HCT116 (cell line): ENCODE measurements around the gene SARS1. TPM values are rescaled to one million over a fixed set of nuclear protein-coding genes. Genes with fewer than 3 reads are reported as not detected.

Experiments
- ATAC-seq: fragments of 200-7000 bp; cut with Tn5 transposase; 2 replicates; pipeline ENCODE4 v1.9.1; 2020; ENCODE audit warnings: mild to moderate bottlenecking, moderate library complexity
- BruUV-seq: library from RNA; stranded (reverse); fragments of 400-500 nt; replicated peaks from 2 replicates; lab custom pipeline; 2021; lab: Mats Ljungman, UMichigan
- CTCF ChIA-PET: fragments of 300-600 bp; sonication (Branson Sonifier 250); formaldehyde crosslinking; loops from one replicate; lab custom pipeline; 2021; ENCODE audit warnings: antibody characterized with exemption; lab: Charles Lee
- POLR2A ChIA-PET: fragments of 300-600, 350-600 bp; sonication (Branson Sonifier 250); formaldehyde crosslinking; loops from one replicate; lab custom pipeline; 2021; ENCODE audit warnings: antibody characterized with exemption; lab: Charles Lee
- RAD21 ChIA-PET, 2 experiments: fragments of 300-600 bp; sonication (Branson Sonifier 250); formaldehyde crosslinking; loops; one replicate each; lab custom pipeline; 2023; ENCODE audit warnings: low total read pairs in 2 of 2; ENCODE audit not compliant: uncharacterized antibody in 2 of 2, unreplicated experiment in 2 of 2, low non-redundant PET in 1 of 2; lab: Charles Lee
- DNase-seq: peaks from one replicate; pipeline ENCODE4 v3.0.0-alpha.2; 2010; ENCODE audit warnings: low read depth, low spot score
- H2AFZ ChIP-seq: fragments of 200-600 bp; shearing (Covaris generic), sonication (generic); 2 replicates; pipeline ENCODE4 v1.6.1; 2017; ENCODE audit warnings: low read depth, mixed run types, mixed read lengths, antibody characterized with exemption, low read length; ENCODE audit not compliant: poor library complexity, severe bottlenecking
- H3K27ac ChIP-seq: 2 replicates; pipeline ENCODE4 v1.5.1; 2012; ENCODE audit warnings: low read depth, low read length
- H3K27me3 ChIP-seq: fragments of 200-600 bp; sonication (generic); 2 replicates; pipeline ENCODE4 v1.6.1; 2016; ENCODE audit warnings: mixed run types, low read length, mixed read lengths; ENCODE audit not compliant: insufficient read depth
- H3K36me3 ChIP-seq, 2 experiments: fragments of 200-500 bp in 1 of 2; fragments of 200-600 bp in 1 of 2; sonication (Bioruptor generic) in 1 of 2; sonication (generic) in 1 of 2; 2 replicates each; pipeline versions ENCODE4 v1.5.1 to v1.6.1; 2014 to 2016; ENCODE audit warnings: low read length in 2 of 2, inconsistent platforms in 1 of 2, mixed read lengths in 1 of 2, mixed run types in 1 of 2; ENCODE audit not compliant: insufficient read depth in 2 of 2, control insufficient read depth in 1 of 2
- H3K4me1 ChIP-seq, 2 experiments: fragments of 200-600 bp in 1 of 2; sonication (generic) in 1 of 2; 2 replicates each; pipeline versions ENCODE4 v1.5.1 to v1.6.1; 2012 to 2017; ENCODE audit warnings: low read length in 2 of 2, inconsistent platforms in 1 of 2, mild to moderate bottlenecking in 1 of 2, mixed read lengths in 1 of 2, mixed run types in 1 of 2, moderate library complexity in 1 of 2; ENCODE audit not compliant: insufficient read depth in 2 of 2, control insufficient read depth in 1 of 2
- H3K4me2 ChIP-seq: fragments of 200-600 bp; sonication (generic); 2 replicates; pipeline ENCODE4 v1.6.1; 2017; ENCODE audit warnings: mixed run types, low read length, mixed read lengths
- H3K4me3 ChIP-seq, 2 experiments: fragments of 200-600 bp in 1 of 2; sonication (generic) in 1 of 2; replicated peaks in 1 of 2; 2 replicates each; pipeline ENCODE4 v1.5.1; 2011 to 2016; ENCODE audit warnings: low read length in 2 of 2, control low read depth in 1 of 2, low read depth in 1 of 2, mild to moderate bottlenecking in 1 of 2, mixed read lengths in 1 of 2, mixed run types in 1 of 2
- H3K79me2 ChIP-seq: fragments of 200-600 bp; sonication (generic); 2 replicates; pipeline ENCODE4 v1.6.1; 2017; ENCODE audit warnings: mild to moderate bottlenecking, mixed run types, low read length, moderate library complexity, mixed read lengths; ENCODE audit not compliant: insufficient read depth
- H3K9ac ChIP-seq: fragments of 200-600 bp; sonication (generic); 2 replicates; pipeline ENCODE4 v1.6.1; 2016; ENCODE audit warnings: low read length, mixed read lengths
- H3K9me2 ChIP-seq: fragments of 200-600 bp; sonication (generic), shearing (Covaris generic); 2 replicates; pipeline ENCODE4 v1.6.1; 2017; ENCODE audit warnings: mixed run types, mild to moderate bottlenecking, moderate library complexity; ENCODE audit not compliant: insufficient read depth
- H3K9me3 ChIP-seq, 2 experiments: fragments of 200-500 bp in 1 of 2; fragments of 200-600 bp in 1 of 2; sonication (Bioruptor generic) in 1 of 2; sonication (generic) in 1 of 2; 2 replicates each; pipeline ENCODE4 v1.6.1; 2014 to 2017; ENCODE audit warnings: low read length in 2 of 2, mixed read lengths in 2 of 2, inconsistent platforms in 1 of 2, low read depth in 1 of 2, mild to moderate bottlenecking in 1 of 2, mixed run types in 1 of 2, moderate library complexity in 1 of 2; ENCODE audit not compliant: control insufficient read depth in 1 of 2, insufficient read depth in 1 of 2
- H4K20me1 ChIP-seq: fragments of 200-600 bp; sonication (generic), shearing (Covaris generic); 2 replicates; pipeline ENCODE4 v1.6.1; 2017; ENCODE audit warnings: mixed run types, mild to moderate bottlenecking, moderate library complexity; ENCODE audit not compliant: insufficient read depth
- EGR1 ChIP-seq: IDR thresholded peaks from 2 replicates; pipeline ENCODE4 v1.6.1; 2012; ENCODE audit warnings: low read depth
- ELF1 ChIP-seq: IDR thresholded peaks from 2 replicates; pipeline ENCODE4 v1.6.1; 2012; ENCODE audit warnings: low read depth, borderline replicate concordance
- EZH2 ChIP-seq: fragments of 200-600 bp; sonication (generic); IDR thresholded peaks from 2 replicates; pipeline ENCODE4 v1.6.1; 2017; ENCODE audit warnings: antibody characterized with exemption, mixed run types
- EZH2phosphoT487 ChIP-seq: fragments of 200-600 bp; IDR thresholded peaks from 2 replicates; pipeline ENCODE4 v1.6.1; 2018; ENCODE audit warnings: antibody characterized with exemption, borderline replicate concordance
- FOSL1 ChIP-seq: IDR thresholded peaks from 2 replicates; pipeline ENCODE4 v1.6.1; 2012; ENCODE audit warnings: low read depth
- JUND ChIP-seq: IDR thresholded peaks from 2 replicates; pipeline ENCODE4 v1.6.1; 2012
- POLR2AphosphoS5 ChIP-seq: IDR thresholded peaks from 2 replicates; pipeline ENCODE4 v1.6.1; 2011; ENCODE audit warnings: mild to moderate bottlenecking, low read depth, low read length, moderate library complexity
- SIN3A ChIP-seq: IDR thresholded peaks from 2 replicates; pipeline ENCODE4 v1.6.1; 2012; ENCODE audit warnings: low read depth
- TCF7L2 ChIP-seq: IDR thresholded peaks from 2 replicates; pipeline ENCODE4 v1.7.0; 2011; ENCODE audit warnings: borderline replicate concordance, inconsistent platforms; ENCODE audit not compliant: insufficient read depth, insufficient read length; ENCODE audit errors: extremely low read depth
- intact Hi-C: fragments of 100-400 bp; cut with micrococcal nuclease; formaldehyde crosslinking; loops from 2 replicates; pipeline ENCODE4 v1.10.0; 2022
- total RNA-seq: library from RNA; stranded (reverse); gene quantifications from one replicate; pipeline ENCODE4 v1.2.1, GENCODE V29; 2021; ENCODE audit not compliant: unreplicated experiment
- TF ChIP-seq, protein P1 (sequence below): IDR thresholded peaks from 2 replicates; pipeline ENCODE4 v1.6.1; 2011; ENCODE audit warnings: mild to moderate bottlenecking, low read length, moderate library complexity; ENCODE audit not compliant: insufficient replicate concordance; ENCODE audit errors: extremely low read depth

The SARS1 gene
- total RNA-seq, 1 experiment from 2014 or later = 206 TPM

GRCh38 chr1:109208836-109209463 lies 4.8 kb upstream of the SARS1 start:
- BruUV-seq = no TSS peak
- H3K79me2 ChIP-seq = peaks cover 2% of the 10 kb centered on the region; the same call in 1 of the 2 replicates
- no peaks in the 10 kb centered on the region for H3K36me3 ChIP-seq
- TF ChIP-seq EZH2phosphoT487 (no peak), EGR1 (no peak), SIN3A (no peak), TCF7L2 (no peak), FOSL1 (no peak)
- TF ChIP-seq, protein P1, sequence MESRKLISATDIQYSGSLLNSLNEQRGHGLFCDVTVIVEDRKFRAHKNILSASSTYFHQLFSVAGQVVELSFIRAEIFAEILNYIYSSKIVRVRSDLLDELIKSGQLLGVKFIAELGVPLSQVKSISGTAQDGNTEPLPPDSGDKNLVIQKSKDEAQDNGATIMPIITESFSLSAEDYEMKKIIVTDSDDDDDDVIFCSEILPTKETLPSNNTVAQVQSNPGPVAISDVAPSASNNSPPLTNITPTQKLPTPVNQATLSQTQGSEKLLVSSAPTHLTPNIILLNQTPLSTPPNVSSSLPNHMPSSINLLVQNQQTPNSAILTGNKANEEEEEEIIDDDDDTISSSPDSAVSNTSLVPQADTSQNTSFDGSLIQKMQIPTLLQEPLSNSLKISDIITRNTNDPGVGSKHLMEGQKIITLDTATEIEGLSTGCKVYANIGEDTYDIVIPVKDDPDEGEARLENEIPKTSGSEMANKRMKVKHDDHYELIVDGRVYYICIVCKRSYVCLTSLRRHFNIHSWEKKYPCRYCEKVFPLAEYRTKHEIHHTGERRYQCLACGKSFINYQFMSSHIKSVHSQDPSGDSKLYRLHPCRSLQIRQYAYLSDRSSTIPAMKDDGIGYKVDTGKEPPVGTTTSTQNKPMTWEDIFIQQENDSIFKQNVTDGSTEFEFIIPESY = no peak
- peaks cover 0 to 7% of the 10 kb centered on the region in 2 experiments; a peak in 2 of 4 replicates for H3K4me1 ChIP-seq
- no peaks in the 10 kb centered on the region for H3K27me3 ChIP-seq
- intact Hi-C loops = loop anchor here (10.0 kb wide), 1 partner anchor 326 kb away; the partner anchor contains the start of gene GPR61
- no peaks in the 10 kb centered on the region for H3K9me3 ChIP-seq
- H2AFZ ChIP-seq = no peak overlapping the region
- no peaks in the 10 kb centered on the region for H3K9me2 ChIP-seq
- ChIA-PET CTCF (no interaction called here), RAD21 (no interaction called here), POLR2A (interaction anchor here (0.5 kb wide), 1 partner anchor 9 kb away, joined by 3 read pairs; no protein-coding TSS in a partner anchor)
- no peak overlapping the region for H3K4me2 ChIP-seq
- no peak overlapping the region for H3K4me3 ChIP-seq
- DNase-seq = no peak
- no peaks in the 10 kb centered on the region for H4K20me1 ChIP-seq
- no peak for ATAC-seq
- H3K9ac ChIP-seq = no peak overlapping the region
- H3K27ac ChIP-seq = no peak overlapping the region

DNA sequence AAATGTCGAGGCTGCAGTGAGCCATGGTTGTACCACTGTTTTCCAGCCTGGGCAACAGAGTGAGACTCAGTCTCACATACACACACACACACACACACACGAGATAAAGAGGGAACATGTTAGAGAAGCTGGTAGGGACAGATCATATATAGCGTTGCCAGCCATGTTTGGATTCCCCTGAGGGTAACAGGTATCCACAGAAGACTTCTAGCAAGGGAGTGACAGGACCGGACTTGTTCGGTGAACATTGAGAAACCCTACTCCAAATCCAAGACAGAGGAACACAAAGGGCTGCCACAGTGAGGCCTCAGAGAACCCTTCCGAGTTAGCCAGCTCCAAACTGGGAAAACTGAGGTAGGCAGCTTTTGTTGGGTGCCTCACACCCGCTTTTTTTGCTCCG lies 3.7 kb upstream of the SARS1 start:
- ChIA-PET CTCF (interaction anchor here (2.8 kb wide), 1 partner anchor 9 kb away, joined by 13 read pairs; no protein-coding TSS in a partner anchor), RAD21 (no interaction called here), POLR2A (interaction anchor here (1.0 kb wide), 1 partner anchor 110 kb away, joined by 3 read pairs; no protein-coding TSS in a partner anchor)
- H3K79me2 ChIP-seq = peaks cover 13% of the 10 kb centered on the region
- 0 out of 4 replicates have a peak, but pooled peaks cover 0 to 2% of the 10 kb centered on the region in 2 experiments for H3K36me3 ChIP-seq
- no peak for DNase-seq
- no peaks in the 10 kb centered on the region for H3K9me2 ChIP-seq
- intact Hi-C loops = no loop called here
- no peak overlapping the region for H3K9ac ChIP-seq
- no peak overlapping the region for H3K27ac ChIP-seq
- no peaks in the 10 kb centered on the region; the same call in 1 of the 2 replicates for H4K20me1 ChIP-seq
- no TSS peak for BruUV-seq
- ATAC-seq = no peak
- peaks cover 2 to 12% of the 10 kb centered on the region in 2 experiments for H3K4me1 ChIP-seq
- no peak overlapping the region for H2AFZ ChIP-seq
- no peaks in the 10 kb centered on the region for H3K9me3 ChIP-seq
- H3K4me3 ChIP-seq = no peak overlapping the region
- H3K4me2 ChIP-seq = no peak overlapping the region
- TF ChIP-seq TCF7L2 (no peak), EZH2 (no peak), JUND (no peak), EGR1 (no peak), ELF1 (no peak), POLR2AphosphoS5 (no peak)
- H3K27me3 ChIP-seq = no peaks in the 10 kb centered on the region
